Measurements from ENCODE around the gene KIR2DL3. TPM values are rescaled to one million over a fixed set of nuclear protein-coding genes. Genes with fewer than 3 reads are reported as not detected.
"Not testable (repeated sequence)": the region's sequence is repeated elsewhere in the genome, so short reads cannot be mapped to it uniquely, and the experiment has no call there.

Gene KIR2DL3
- total RNA-seq, 1 donor from 2014 or later = not detected

GRCh38 chr19:54704928-54705327 lies 33.4 kb upstream of the KIR2DL3 start:
- no peaks in the 10 kb centered on the region for H3K4me1 Mint-ChIP-seq
- H3K27ac Mint-ChIP-seq (ENCODE audit: unreplicated experiment) = no peak overlapping the region
- no peak overlapping the region for H3K4me3 Mint-ChIP-seq
- no peaks in the 10 kb centered on the region for H3K27me3 Mint-ChIP-seq (ENCODE audit: low read depth)
- TF ChIP-seq CTCF (conservative IDR thresholded peaks at IDR 0.05) = no peak
- peaks cover 15% of the 10 kb centered on the region for H3K9me3 Mint-ChIP-seq
- DNase-seq (ENCODE audit: low read depth, low spot score) = no peak
- H3K36me3 Mint-ChIP-seq (ENCODE audit: low read depth) = peaks cover 6% of the 10 kb centered on the region

GRCh38 chr19:54707962-54708361 lies 30.4 kb upstream of the KIR2DL3 start:
- peaks cover 6% of the 10 kb centered on the region for H3K36me3 Mint-ChIP-seq (ENCODE audit: low read depth)
- H3K27me3 Mint-ChIP-seq (ENCODE audit: low read depth) = no peaks in the 10 kb centered on the region
- no peaks in the 10 kb centered on the region for H3K4me1 Mint-ChIP-seq
- H3K27ac Mint-ChIP-seq (ENCODE audit: unreplicated experiment) = no peak overlapping the region
- peaks cover 9% of the 10 kb centered on the region for H3K9me3 Mint-ChIP-seq
- no peak for DNase-seq (ENCODE audit: low read depth, low spot score)
- H3K4me3 Mint-ChIP-seq = no peak overlapping the region
- no peak for TF ChIP-seq CTCF (conservative IDR thresholded peaks at IDR 0.05)

- H3K4me1 Mint-ChIP-seq = no peaks in the 10 kb centered on the region
- no peak overlapping the region for H3K27ac Mint-ChIP-seq (ENCODE audit: unreplicated experiment)
- H3K4me3 Mint-ChIP-seq = no peak overlapping the region
- no peak for TF ChIP-seq CTCF (conservative IDR thresholded peaks at IDR 0.05)
- peaks cover 4% of the 10 kb centered on the region for H3K36me3 Mint-ChIP-seq (ENCODE audit: low read depth)
- no peak for DNase-seq (ENCODE audit: low read depth, low spot score)
- H3K9me3 Mint-ChIP-seq = peaks cover 6% of the 10 kb centered on the region
- H3K27me3 Mint-ChIP-seq (ENCODE audit: low read depth) = no peaks in the 10 kb centered on the region
Observed at GRCh38 chr19:54708781-54709180, 29.5 kb upstream of the KIR2DL3 start.

GRCh38 chr19:54709212-54709948 lies 28.9 kb upstream of the KIR2DL3 start:
- Mint-ChIP-seq H3K36me3 (ENCODE audit: low read depth) (no peaks in the 10 kb centered on the region), H3K4me1 (no peaks in the 10 kb centered on the region), H3K9me3 (peaks cover 5% of the 10 kb centered on the region), H3K27ac (ENCODE audit: unreplicated experiment) (no peak overlapping the region), H3K27me3 (ENCODE audit: low read depth) (no peaks in the 10 kb centered on the region), H3K4me3 (no peak overlapping the region)
- TF ChIP-seq CTCF (conservative IDR thresholded peaks at IDR 0.05) = no peak
- no peak for DNase-seq (ENCODE audit: low read depth, low spot score)

- H3K27me3 Mint-ChIP-seq (ENCODE audit: low read depth); H3K9me3 Mint-ChIP-seq; H3K36me3 Mint-ChIP-seq (ENCODE audit: low read depth); H3K4me3 Mint-ChIP-seq; H3K27ac Mint-ChIP-seq (ENCODE audit: unreplicated experiment); H3K4me1 Mint-ChIP-seq; DNase-seq (ENCODE audit: low read depth, low spot score): not testable (repeated sequence)
Observed at GRCh38 chr19:54709956-54710355, 28.4 kb upstream of the KIR2DL3 start.

- Mint-ChIP-seq H3K9me3 (peaks cover 35% of the 10 kb centered on the region), H3K27me3 (ENCODE audit: low read depth) (no peaks in the 10 kb centered on the region), H3K36me3 (ENCODE audit: low read depth) (peaks cover 16% of the 10 kb centered on the region)
Observed at GRCh38 chr19:54724142-54724541, 14.2 kb upstream of the KIR2DL3 start, which contains the start of gene KIR3DL3. Gene KIR3DL3 (plus strand): TSS chr19:54724442. CDS start chr19:54724497, 55 bp downstream.

More at GRCh38 chr19:54724142-54724541, 14.2 kb upstream of the KIR2DL3 start, which contains the start of gene KIR3DL3:
- Mint-ChIP-seq H3K27ac (ENCODE audit: unreplicated experiment) (no peak within 1 kb of the TSS), H3K4me1 (no peaks in the 10 kb centered on the region), H3K4me3 (no peak within 1 kb of the TSS)
- TF ChIP-seq CTCF (conservative IDR thresholded peaks at IDR 0.05) = no peak
- DNase-seq (ENCODE audit: low read depth, low spot score) = no peak

All from neural crest cell (in vitro differentiated cells).